HepG2 (cell line): ENCODE data around the gene MB21D2. TPM values are rescaled to one million over a fixed set of nuclear protein-coding genes. Genes with fewer than 3 reads are reported as not detected.

Experiments used
- CENPX ChIP-seq: sonication (generic); formaldehyde crosslinking; IDR thresholded peaks from 2 replicates; pipeline ENCODE4 v1.9.0; 2021; ENCODE audit warnings: mild to moderate bottlenecking, missing genetic modification reagents, moderate library complexity
- FOXK1 ChIP-seq: sonication (generic); formaldehyde crosslinking; IDR thresholded peaks from 2 replicates; pipeline ENCODE4 v1.4.0; 2020; ENCODE audit warnings: low read depth, missing genetic modification reagents, borderline replicate concordance
- IKZF4 ChIP-seq: sonication (generic); formaldehyde crosslinking; IDR thresholded peaks from 2 replicates; pipeline ENCODE4 v1.5.1; 2020; ENCODE audit warnings: borderline replicate concordance, mild to moderate bottlenecking, low read depth, missing genetic modification reagents; ENCODE audit errors: not compliant biosample characterization
- JDP2 ChIP-seq: sonication (generic); formaldehyde crosslinking; IDR thresholded peaks from 2 replicates; pipeline ENCODE4 v1.8.1; 2022; ENCODE audit warnings: missing genetic modification reagents, borderline replicate concordance
- KLF11 ChIP-seq: IDR thresholded peaks from 2 replicates; pipeline ENCODE4 v1.6.1; 2016; ENCODE audit warnings: missing compliant biosample characterization
- MAFK ChIP-seq, 2 experiments: IDR thresholded peaks in 1 of 2; conservative IDR thresholded peaks in 1 of 2; 2 replicates each; pipeline ENCODE4 v1.6.1; 2011; ENCODE audit warnings: improper control_type of control experiment in 2 of 2, low read length in 2 of 2
- MAZ ChIP-seq, 2 experiments: sonication (generic) in 1 of 2; formaldehyde crosslinking in 1 of 2; IDR thresholded peaks; 2 replicates each; pipeline versions ENCODE4 v1.5.0 to v1.6.1; 2012 to 2020; ENCODE audit warnings: low read depth in 2 of 2, mild to moderate bottlenecking in 2 of 2, borderline replicate concordance in 1 of 2, improper control_type of control experiment in 1 of 2, low read length in 1 of 2, missing genetic modification reagents in 1 of 2, moderate library complexity in 1 of 2
- MTA3 ChIP-seq: sonication (generic); formaldehyde crosslinking; IDR thresholded peaks from 2 replicates; pipeline ENCODE4 v1.4.0; 2020; ENCODE audit warnings: missing genetic modification reagents
- NFATC3 ChIP-seq: sonication (generic); formaldehyde crosslinking; IDR thresholded peaks from 2 replicates; pipeline ENCODE4 v1.5.1; 2020; ENCODE audit warnings: mild to moderate bottlenecking, missing genetic modification reagents
- PHB2 ChIP-seq: fragments of 450-650 bp; IDR thresholded peaks from 2 replicates; pipeline ENCODE4 v1.6.1; 2018; ENCODE audit not compliant: partially characterized antibody
- RNF2 ChIP-seq: fragments of 450-650 bp; conservative IDR thresholded peaks from 2 replicates; pipeline ENCODE4 v1.6.1; 2016; ENCODE audit warnings: low read depth
- SALL1 ChIP-seq: sonication (generic); formaldehyde crosslinking; IDR thresholded peaks from 2 replicates; pipeline ENCODE4 v1.8.0; 2022; ENCODE audit warnings: mild to moderate bottlenecking, missing genetic modification reagents
- SKI ChIP-seq: fragments of 450-650 bp; IDR thresholded peaks from one replicate; pipeline ENCODE4 v1.6.1; 2018; ENCODE audit warnings: mild to moderate bottlenecking; ENCODE audit not compliant: partially characterized antibody
- SP1 ChIP-seq, 2 experiments: fragments of 450-650 bp in 1 of 2; sonication (generic) in 1 of 2; formaldehyde crosslinking in 1 of 2; IDR thresholded peaks; 2 replicates each; pipeline versions ENCODE4 v1.4.0 to v1.6.1; 2016 to 2020; ENCODE audit warnings: missing genetic modification reagents in 1 of 2
- THAP11 ChIP-seq: IDR thresholded peaks from 2 replicates; pipeline ENCODE4 v1.6.1; 2016; ENCODE audit warnings: missing biosample characterization, missing genetic modification reagents
- U2AF1 ChIP-seq: fragments of 200-400 bp; formaldehyde crosslinking; optimal IDR thresholded peaks from 2 replicates; pipeline ENCODE3; 2017; ENCODE audit warnings: mild to moderate bottlenecking, low read depth, low read length
- ZNF326 ChIP-seq: sonication (generic); formaldehyde crosslinking; IDR thresholded peaks from 2 replicates; pipeline ENCODE4 v1.4.0; 2020; ENCODE audit warnings: missing genetic modification reagents, borderline replicate concordance
- ZNF407 ChIP-seq: sonication (generic); formaldehyde crosslinking; IDR thresholded peaks from one replicate; pipeline ENCODE4 v1.5.1; 2020; ENCODE audit warnings: mild to moderate bottlenecking, missing genetic modification reagents; ENCODE audit errors: not compliant biosample characterization
- polyA plus RNA-seq, 8 experiments: library from polyadenylated mRNA; depleted of rRNA in 3 of 8; stranded (reverse) in 7 of 8; unstranded in 1 of 8; fragments of >200 nt; fragmentation: Illumina TruSeq in 4 of 8; extraction: Trizol in 4 of 8; gene quantifications; 2 replicates each; pipeline versions ENCODE4 v1.2.1 to v1.2.3, GENCODE V29; 2011 to 2016; ENCODE audit warnings: low read depth in 4 of 8, missing spikeins in 1 of 8, mixed read lengths in 1 of 8; ENCODE audit not compliant: insufficient read depth in 1 of 8
- total RNA-seq, 5 experiments: library from RNA; depleted of rRNA; stranded (reverse); fragments of >200 nt; fragmentation: Illumina TruSeq; extraction: Trizol; gene quantifications; 2 replicates each; pipeline ENCODE4 v1.2.3, GENCODE V29; 2016; ENCODE audit warnings: low read depth in 1 of 5
- TF ChIP-seq, protein P1 (sequence below): sonication (generic); formaldehyde crosslinking; IDR thresholded peaks from 2 replicates; pipeline ENCODE4 v1.5.0; 2020; ENCODE audit warnings: missing genetic modification reagents

MB21D2 gene
- total and polyA plus RNA-seq, 2 of the 13 experiments (the other 11 are each of a cell fraction or from before 2014, with no cell fraction given), result 0.90 to 1.6 TPM

- TF ChIP-seq ZNF326 (CRISPR knock-in tag) (no peak), SALL1 (CRISPR knock-in tag) (peak; percentile 61), JDP2 (no peak), FOXK1 (CRISPR knock-in tag) (peak; percentile 86; the same call in 1 of the 2 replicates), MAFK (conservative IDR thresholded peaks at IDR 0.05 in 1 of 2, IDR thresholded peaks at IDR 0.05 in 1 of 2; ENCODE audit: low read length in 2 of 2) (no peak), RNF2 (peak; percentile 63; the same call in 1 of the 2 replicates), U2AF1 (no peak), NFATC3 (CRISPR knock-in tag) (no peak), THAP11 (CRISPR knock-in tag) (0 out of 2 replicates have a peak, but pooled peaks have one; percentile 33), MAZ (IDR thresholded peaks at IDR 0.05; ENCODE audit: borderline replicate concordance, low read depth, low read length) (no peak), MAZ (CRISPR knock-in tag; IDR thresholded peaks at IDR 0.05; ENCODE audit: low read depth) (no peak), SKI (peak; percentile 100), MTA3 (CRISPR knock-in tag) (no peak), IKZF4 (CRISPR knock-in tag) (no peak), ZNF407 (CRISPR knock-in tag) (no peak), PHB2 (no peak), KLF11 (CRISPR knock-in tag) (no peak), CENPX (CRISPR knock-in tag) (no peak), SP1 (IDR thresholded peaks at IDR 0.05) (no peak), SP1 (CRISPR knock-in tag; IDR thresholded peaks at IDR 0.05) (no peak)
- TF ChIP-seq, protein P1, sequence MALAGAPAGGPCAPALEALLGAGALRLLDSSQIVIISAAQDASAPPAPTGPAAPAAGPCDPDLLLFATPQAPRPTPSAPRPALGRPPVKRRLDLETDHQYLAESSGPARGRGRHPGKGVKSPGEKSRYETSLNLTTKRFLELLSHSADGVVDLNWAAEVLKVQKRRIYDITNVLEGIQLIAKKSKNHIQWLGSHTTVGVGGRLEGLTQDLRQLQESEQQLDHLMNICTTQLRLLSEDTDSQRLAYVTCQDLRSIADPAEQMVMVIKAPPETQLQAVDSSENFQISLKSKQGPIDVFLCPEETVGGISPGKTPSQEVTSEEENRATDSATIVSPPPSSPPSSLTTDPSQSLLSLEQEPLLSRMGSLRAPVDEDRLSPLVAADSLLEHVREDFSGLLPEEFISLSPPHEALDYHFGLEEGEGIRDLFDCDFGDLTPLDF (CRISPR knock-in tag), result no peak
Measured at GRCh38 chr3:192851821-192852372, 65.8 kb downstream of the MB21D2 start (continued).
